H1 (cell line): Measurements from ENCODE around the gene ZFP57. TPM values are rescaled to one million over a fixed set of nuclear protein-coding genes. Genes with fewer than 3 reads are reported as not detected.

Experiments
- CTCF ChIA-PET: fragments of 300-600 bp; sonication (Branson Sonifier 250); formaldehyde crosslinking; loops from one replicate; lab custom pipeline; 2021; ENCODE audit not compliant: partially characterized antibody; lab: Charles Lee
- POLR2A ChIA-PET: fragments of 300-600 bp; sonication (Branson Sonifier 250); formaldehyde crosslinking; loops from one replicate; lab custom pipeline; 2021; ENCODE audit warnings: inconsistent platforms; ENCODE audit not compliant: partially characterized antibody; lab: Charles Lee
- DNase-seq, 2 experiments: peaks; one replicate each; pipeline versions ENCODE4 v3.0.0 to v3.0.0-alpha.2; 2010 to 2022; ENCODE audit warnings: low spot score in 2 of 2, low read depth in 1 of 2, mixed read lengths in 1 of 2
- FAIRE-seq: peaks from 2 replicates; lab custom pipeline; 2011; peaks lifted over from hg19 to GRCh38; lab: Jason Lieb, UNC
- H2AFZ ChIP-seq: 2 replicates; pipeline ENCODE4 v1.8.1; 2012; ENCODE audit warnings: low read length, inconsistent platforms
- H2AK5ac ChIP-seq: 2 replicates; pipeline ENCODE4 v1.6.1; 2013; ENCODE audit warnings: low read depth, low read length
- H2BK120ac ChIP-seq: replicated peaks from 2 replicates; pipeline ENCODE3; 2013; ENCODE audit warnings: low read depth, low read length, inconsistent platforms
- H2BK12ac ChIP-seq: 2 replicates; pipeline ENCODE4 v1.6.1; 2013; ENCODE audit warnings: low read depth, low read length
- H2BK15ac ChIP-seq: 2 replicates; pipeline ENCODE4 v1.6.1; 2013; ENCODE audit warnings: low read length
- H2BK20ac ChIP-seq: 2 replicates; pipeline ENCODE4 v1.6.1; 2013; ENCODE audit warnings: low read length
- H2BK5ac ChIP-seq: 2 replicates; pipeline ENCODE4 v1.6.1; 2013; ENCODE audit warnings: low read depth, low read length
- H3K14ac ChIP-seq: 2 replicates; pipeline ENCODE4 v1.6.1; 2013; ENCODE audit warnings: inconsistent platforms; ENCODE audit not compliant: insufficient read length
- H3K18ac ChIP-seq: 2 replicates; pipeline ENCODE4 v1.6.1; 2013; ENCODE audit warnings: low read length; ENCODE audit errors: extremely low read depth
- H3K23ac ChIP-seq: 2 replicates; pipeline ENCODE4 v1.6.1; 2013; ENCODE audit warnings: inconsistent platforms; ENCODE audit not compliant: insufficient read length
- H3K23me2 ChIP-seq: 2 replicates; pipeline ENCODE4 v1.6.1; 2013; ENCODE audit warnings: low read depth, low read length
- H3K27ac ChIP-seq: 2 replicates; pipeline ENCODE4 v1.6.1; 2011; ENCODE audit warnings: low read depth, low read length, inconsistent platforms
- H3K27me3 ChIP-seq, 4 experiments: replicated peaks in 1 of 4; 1 replicate in 1 of 4; 2 replicates in 3 of 4; pipeline versions ENCODE4 v1.6.1 to v1.8.1; 2011 to 2013; ENCODE audit warnings: low read length in 3 of 4, mild to moderate bottlenecking in 3 of 4, inconsistent platforms in 2 of 4, mixed read lengths in 2 of 4, moderate library complexity in 1 of 4; ENCODE audit not compliant: control insufficient read depth in 3 of 4, insufficient read depth in 3 of 4; ENCODE audit errors: extremely low read depth in 1 of 4
- H3K36me3 ChIP-seq, 4 experiments: 2 replicates each; pipeline versions ENCODE4 v1.6.1 to v1.8.1; 2011 to 2013; ENCODE audit warnings: mild to moderate bottlenecking in 4 of 4, low read length in 3 of 4, moderate library complexity in 2 of 4, control low read depth in 1 of 4, inconsistent platforms in 1 of 4; ENCODE audit not compliant: insufficient read depth in 4 of 4, control insufficient read depth in 2 of 4
- H3K4ac ChIP-seq: replicated peaks from 2 replicates; pipeline ENCODE3; 2013; ENCODE audit warnings: low read length, low read depth, mixed read lengths, inconsistent platforms; ENCODE audit not compliant: insufficient read length
- H3K4me1 ChIP-seq, 4 experiments: replicated peaks in 1 of 4; 1 replicate in 1 of 4; 2 replicates in 3 of 4; pipeline versions ENCODE4 v1.6.1 to v1.8.1; 2011 to 2013; ENCODE audit warnings: low read length in 3 of 4, inconsistent platforms in 2 of 4, mixed read lengths in 1 of 4; ENCODE audit not compliant: insufficient read depth in 4 of 4, control insufficient read depth in 3 of 4
- H3K4me2 ChIP-seq, 2 experiments: 2 replicates each; pipeline versions ENCODE4 v1.6.1 to v1.8.1; 2011 to 2013; ENCODE audit warnings: low read depth in 2 of 2, low read length in 2 of 2, control low read depth in 1 of 2, inconsistent platforms in 1 of 2, mild to moderate bottlenecking in 1 of 2; ENCODE audit not compliant: insufficient read depth in 1 of 2
- H3K4me3 ChIP-seq, 4 experiments: fragments of 200-600, 300-600 bp in 1 of 4; sonication (generic), shearing (Covaris generic), sonication (Bioruptor Twin) in 1 of 4; 2 replicates each; pipeline versions ENCODE4 v1.5.1 to v1.8.1; 2011 to 2016; ENCODE audit warnings: low read length in 4 of 4, low read depth in 3 of 4, control low read depth in 2 of 4, inconsistent platforms in 2 of 4, mild to moderate bottlenecking in 2 of 4, mixed read lengths in 1 of 4, moderate library complexity in 1 of 4; ENCODE audit not compliant: insufficient read depth in 2 of 4; ENCODE audit errors: extremely low read depth in 1 of 4
- H3K56ac ChIP-seq: replicated peaks from 2 replicates; pipeline ENCODE3; 2013; ENCODE audit warnings: low read depth, mild to moderate bottlenecking, mixed read lengths, low read length, inconsistent platforms; ENCODE audit not compliant: insufficient read length
- H3K79me1 ChIP-seq: 2 replicates; pipeline ENCODE4 v1.6.1; 2013; ENCODE audit warnings: low read depth, low read length, control low read depth
- H3K79me2 ChIP-seq, 2 experiments: 2 replicates each; pipeline versions ENCODE4 v1.6.1 to v1.8.1; 2012 to 2013; ENCODE audit warnings: low read length in 2 of 2, mild to moderate bottlenecking in 2 of 2, inconsistent platforms in 1 of 2; ENCODE audit not compliant: insufficient read depth in 2 of 2, control insufficient read depth in 1 of 2
- H3K9ac ChIP-seq, 4 experiments: replicated peaks in 1 of 4; 1 replicate in 1 of 4; 2 replicates in 3 of 4; pipeline versions ENCODE4 v1.6.1 to v1.8.1; 2011 to 2013; ENCODE audit warnings: low read depth in 3 of 4, low read length in 3 of 4, control low read depth in 2 of 4, mild to moderate bottlenecking in 2 of 4, moderate library complexity in 2 of 4, inconsistent platforms in 1 of 4; ENCODE audit errors: extremely low read depth in 1 of 4
- H3K9me3 ChIP-seq, 2 experiments: 2 replicates each; pipeline versions ENCODE4 v1.6.1 to v1.8.1; 2012 to 2013; ENCODE audit warnings: mild to moderate bottlenecking in 2 of 2, moderate library complexity in 2 of 2, control low read depth in 1 of 2, inconsistent platforms in 1 of 2, low read depth in 1 of 2, low read length in 1 of 2, mixed read lengths in 1 of 2; ENCODE audit not compliant: insufficient read depth in 2 of 2
- H4K20me1 ChIP-seq, 2 experiments: replicated peaks in 1 of 2; 2 replicates each; pipeline versions ENCODE3 to v1.8.1; 2011 to 2013; ENCODE audit warnings: inconsistent platforms in 2 of 2, low read length in 2 of 2, mild to moderate bottlenecking in 1 of 2; ENCODE audit not compliant: insufficient read depth in 2 of 2, control insufficient read depth in 1 of 2
- H4K5ac ChIP-seq: 2 replicates; pipeline ENCODE4 v1.6.1; 2013; ENCODE audit warnings: low read length, low read depth, mixed read lengths, inconsistent platforms; ENCODE audit not compliant: insufficient read length
- H4K8ac ChIP-seq: 2 replicates; pipeline ENCODE4 v1.8.0; 2013; ENCODE audit warnings: mild to moderate bottlenecking, moderate library complexity, low read length, inconsistent platforms; ENCODE audit not compliant: insufficient read depth; ENCODE audit errors: extremely low read depth
- H4K91ac ChIP-seq: replicated peaks from 2 replicates; pipeline ENCODE3; 2013; ENCODE audit warnings: low read length, mixed read lengths, inconsistent platforms; ENCODE audit not compliant: insufficient read length
- CHD1 ChIP-seq: IDR thresholded peaks from 2 replicates; pipeline ENCODE4 v1.6.1; 2012; ENCODE audit warnings: low read depth, low read length, improper control_type of control experiment
- CREB1 ChIP-seq: IDR thresholded peaks from 2 replicates; pipeline ENCODE4 v1.6.1; 2012; ENCODE audit warnings: inconsistent platforms
- EZH2 ChIP-seq: fragments of 200-600 bp; sonication (generic); IDR thresholded peaks from 2 replicates; pipeline ENCODE4 v1.7.1; 2012; ENCODE audit warnings: low read depth, mild to moderate bottlenecking, moderate library complexity, low read length, inconsistent platforms; ENCODE audit not compliant: severe bottlenecking
- GTF2F1 ChIP-seq: IDR thresholded peaks from 2 replicates; pipeline ENCODE4 v1.6.1; 2012; ENCODE audit warnings: low read depth, low read length, improper control_type of control experiment, borderline replicate concordance
- KDM4A ChIP-seq: IDR thresholded peaks from one replicate; pipeline ENCODE4 v1.7.1; 2012; ENCODE audit warnings: low read depth, mild to moderate bottlenecking, moderate library complexity, low read length, inconsistent platforms; ENCODE audit not compliant: severe bottlenecking
- PHF8 ChIP-seq: fragments of 200-600 bp; sonication (generic); conservative IDR thresholded peaks from 2 replicates; pipeline ENCODE4 v1.7.1; 2012; ENCODE audit warnings: low read depth, mild to moderate bottlenecking, inconsistent platforms, low read length, moderate library complexity
- RAD21 ChIP-seq, 2 experiments: IDR thresholded peaks in 1 of 2; conservative IDR thresholded peaks in 1 of 2; 2 replicates each; pipeline ENCODE4 v1.6.1; 2011; ENCODE audit warnings: low read depth in 2 of 2, low read length in 2 of 2, improper control_type of control experiment in 1 of 2, inconsistent platforms in 1 of 2, mild to moderate bottlenecking in 1 of 2, moderate library complexity in 1 of 2
- SIX5 ChIP-seq: IDR thresholded peaks from 2 replicates; pipeline ENCODE4 v1.6.1; 2011; ENCODE audit warnings: mild to moderate bottlenecking, low read depth, low read length
- SP2 ChIP-seq: IDR thresholded peaks from 2 replicates; pipeline ENCODE4 v1.6.1; 2012; ENCODE audit warnings: mild to moderate bottlenecking, low read length, inconsistent platforms
- TBP ChIP-seq: IDR thresholded peaks from 2 replicates; pipeline ENCODE4 v1.6.1; 2011; ENCODE audit warnings: low read depth, low read length, improper control_type of control experiment
- ZNF274 ChIP-seq: IDR thresholded peaks from 2 replicates; pipeline ENCODE4 v1.7.0; 2012; ENCODE audit warnings: low read length, borderline replicate concordance; ENCODE audit errors: extremely low read depth
- WGBS, 2 experiments: shearing (Covaris generic) in 1 of 2; methylation state at CpG; one replicate each; pipeline versions ENCODE4 v1.1.6 to v1.1.7; 2013 to 2015; ENCODE audit warnings: low lambda C conversion rate in 2 of 2, mixed read lengths in 2 of 2, inconsistent platforms in 1 of 2, low coverage in 1 of 2, missing lambda C conversion rate in 1 of 2; ENCODE audit not compliant: insufficient replicate concordance in 2 of 2, insufficient coverage in 1 of 2, insufficient read length in 1 of 2; ENCODE audit errors: extremely low coverage in 1 of 2, missing lambda C conversion rate in 1 of 2; 5-methylcytosine and 5-hydroxymethylcytosine counted together
- polyA plus RNA-seq, 7 experiments: library from polyadenylated mRNA; depleted of rRNA in 3 of 7; stranded (reverse) in 5 of 7; unstranded in 2 of 7; fragments of >200 nt in 5 of 7; fragments of 200-250 nt in 2 of 7; gene quantifications; 1 replicate in 5 of 7; 2 replicates in 1 of 7; 4 replicates in 1 of 7; pipeline versions ENCODE4 v1.2.1 to v1.2.3, GENCODE V29; 2011 to 2013; ENCODE audit warnings: missing spikeins in 2 of 7, mixed read lengths in 2 of 7
- total RNA-seq: library from RNA; stranded (reverse); fragmentation: NEBNext Ultra II Directional; extraction: Animal tissue kit (Norgen Biotek cat#: 25700); gene quantifications from 2 replicates; pipeline ENCODE4 v1.2.1, GENCODE V29; 2021

ZFP57 gene
- total and polyA plus RNA-seq, 2 of the 8 experiments (the other 6 are each of a cell fraction or from before 2014, with no cell fraction given), result 0.85 to 1.2 TPM

- H2AFZ ChIP-seq, result no peak overlapping the region
- H4K8ac ChIP-seq, result peak overlapping the region; percentile 25; the same call in 1 of the 2 replicates
- no peak overlapping the region for H2BK120ac ChIP-seq
- no peaks in the 10 kb centered on the region; the same call in 1 of the 2 replicates for H3K23me2 ChIP-seq
- H3K79me2 ChIP-seq, result no peaks in the 10 kb centered on the region
- H3K23ac ChIP-seq, result no peak overlapping the region
- H2BK15ac ChIP-seq, result peak overlapping the region; percentile 97
- no peak overlapping the region for H3K4me2 ChIP-seq
- H3K27me3 ChIP-seq, result no peaks in the 10 kb centered on the region
- no peak overlapping the region for H3K4me3 ChIP-seq
- no peaks in the 10 kb centered on the region for H3K79me1 ChIP-seq
- H2BK12ac ChIP-seq, result no peak overlapping the region
- H4K20me1 ChIP-seq, result no peaks in the 10 kb centered on the region
- peaks cover 0 to 4% (median under 1%) of the 10 kb centered on the region in 4 experiments; a peak in 4 of 7 replicates for H3K4me1 ChIP-seq
- H3K9me3 ChIP-seq, result no peaks in the 10 kb centered on the region
- H2BK20ac ChIP-seq, result 0 out of 2 replicates have a peak overlapping the region, but pooled peaks have one; percentile 21
- H2BK5ac ChIP-seq, result no peak overlapping the region
- WGBS, 2 experiments, result 91% methylated on average over 12 of the region's 12 CpGs; no CpG with 5 or more reads in 1 of the 2 experiments
- CTCF ChIA-PET, result interaction anchor here (0.6 to 9.4 kb wide), 7 partner anchors 9 to 58 kb away, joined by 3 to 104 read pairs (median 10); no protein-coding TSS in a partner anchor
- 0 out of 2 replicates have a peak overlapping the region, but pooled peaks have one; percentile 76 for H2AK5ac ChIP-seq
- FAIRE-seq (no peak), DNase-seq (no peak)
- no peak overlapping the region for H3K18ac ChIP-seq
- no peak overlapping the region for H3K9ac ChIP-seq
- H3K4ac ChIP-seq, result no peak overlapping the region
- H3K56ac ChIP-seq, result no peak overlapping the region
- no peak overlapping the region for H3K14ac ChIP-seq
- H3K36me3 ChIP-seq, result no peaks in the 10 kb centered on the region
- no peak overlapping the region for H3K27ac ChIP-seq
- POLR2A ChIA-PET, result interaction anchor here (0.8 to 1.9 kb wide), 2 partner anchors 11 to 24 kb away, joined by 3 to 12 read pairs; no protein-coding TSS in a partner anchor
- H4K91ac ChIP-seq, result peak overlapping the region; percentile 56
- no peak overlapping the region for H4K5ac ChIP-seq
- TF ChIP-seq SIX5 (no peak), SP2 (no peak), KDM4A (no peak), ZNF274 (no peak), TBP (no peak), PHF8 (no peak), EZH2 (no peak), CREB1 (no peak), RAD21 (IDR thresholded peaks at IDR 0.05 in 1 of 2, conservative IDR thresholded peaks at IDR 0.05 in 1 of 2; ENCODE audit: low read depth in 2 of 2, low read length in 2 of 2) (no peak), CHD1 (no peak), GTF2F1 (no peak)
Measured at GRCh38 chr6:29673161-29673560, 7.8 kb downstream of the ZFP57 start.
